22Rv1 (cell line): Measurements from ENCODE around the gene KRIT1.

ENCODE experiments used
- H3K27ac ChIP-seq: fragments of 450-650 bp; 2 replicates; pipeline ENCODE4 v1.5.1; 2017
- ZFX ChIP-seq: fragments of 450-650 bp; IDR thresholded peaks from 2 replicates; pipeline ENCODE4 v1.6.1; 2017; ENCODE audit warnings: antibody characterized with exemption, borderline replicate concordance
- TF ChIP-seq, protein P1 (sequence below): fragments of 450-650 bp; IDR thresholded peaks from 2 replicates; pipeline ENCODE4 v1.5.1; 2017; ENCODE audit warnings: mild to moderate bottlenecking

Gene KRIT1

GRCh38 chr7:92149736-92150239 lies 95.9 kb downstream of the KRIT1 start:
- no peak overlapping the region for H3K27ac ChIP-seq
- TF ChIP-seq ZFX: no peak
- TF ChIP-seq, protein P1, sequence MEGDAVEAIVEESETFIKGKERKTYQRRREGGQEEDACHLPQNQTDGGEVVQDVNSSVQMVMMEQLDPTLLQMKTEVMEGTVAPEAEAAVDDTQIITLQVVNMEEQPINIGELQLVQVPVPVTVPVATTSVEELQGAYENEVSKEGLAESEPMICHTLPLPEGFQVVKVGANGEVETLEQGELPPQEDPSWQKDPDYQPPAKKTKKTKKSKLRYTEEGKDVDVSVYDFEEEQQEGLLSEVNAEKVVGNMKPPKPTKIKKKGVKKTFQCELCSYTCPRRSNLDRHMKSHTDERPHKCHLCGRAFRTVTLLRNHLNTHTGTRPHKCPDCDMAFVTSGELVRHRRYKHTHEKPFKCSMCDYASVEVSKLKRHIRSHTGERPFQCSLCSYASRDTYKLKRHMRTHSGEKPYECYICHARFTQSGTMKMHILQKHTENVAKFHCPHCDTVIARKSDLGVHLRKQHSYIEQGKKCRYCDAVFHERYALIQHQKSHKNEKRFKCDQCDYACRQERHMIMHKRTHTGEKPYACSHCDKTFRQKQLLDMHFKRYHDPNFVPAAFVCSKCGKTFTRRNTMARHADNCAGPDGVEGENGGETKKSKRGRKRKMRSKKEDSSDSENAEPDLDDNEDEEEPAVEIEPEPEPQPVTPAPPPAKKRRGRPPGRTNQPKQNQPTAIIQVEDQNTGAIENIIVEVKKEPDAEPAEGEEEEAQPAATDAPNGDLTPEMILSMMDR: no peak
